ENCODE measurements around the gene RBM47. TPM values are rescaled to one million over a fixed set of nuclear protein-coding genes. Genes with fewer than 3 reads are reported as not detected.

The RBM47 gene
- total RNA-seq, 1 donor from 2014 or later, result 0.12 TPM

- Mint-ChIP-seq H3K27me3 (ENCODE audit: low read depth) (peaks cover 3% of the 10 kb centered on the region), H3K36me3 (ENCODE audit: low read depth) (no peaks in the 10 kb centered on the region), H3K27ac (ENCODE audit: unreplicated experiment) (no peak overlapping the region), H3K4me1 (ENCODE audit: low read depth) (peaks cover 4% of the 10 kb centered on the region), H3K9me3 (ENCODE audit: low read depth) (no peaks in the 10 kb centered on the region), H3K4me3 (ENCODE audit: unreplicated experiment) (no peak overlapping the region)
- no peak for TF ChIP-seq CTCF (IDR thresholded peaks at IDR 0.05)
- no peak for DNase-seq (ENCODE audit: low spot score)
These were observed 251.0 kb downstream of the RBM47 start for GRCh38 chr4:40378619-40379018.

DNA sequence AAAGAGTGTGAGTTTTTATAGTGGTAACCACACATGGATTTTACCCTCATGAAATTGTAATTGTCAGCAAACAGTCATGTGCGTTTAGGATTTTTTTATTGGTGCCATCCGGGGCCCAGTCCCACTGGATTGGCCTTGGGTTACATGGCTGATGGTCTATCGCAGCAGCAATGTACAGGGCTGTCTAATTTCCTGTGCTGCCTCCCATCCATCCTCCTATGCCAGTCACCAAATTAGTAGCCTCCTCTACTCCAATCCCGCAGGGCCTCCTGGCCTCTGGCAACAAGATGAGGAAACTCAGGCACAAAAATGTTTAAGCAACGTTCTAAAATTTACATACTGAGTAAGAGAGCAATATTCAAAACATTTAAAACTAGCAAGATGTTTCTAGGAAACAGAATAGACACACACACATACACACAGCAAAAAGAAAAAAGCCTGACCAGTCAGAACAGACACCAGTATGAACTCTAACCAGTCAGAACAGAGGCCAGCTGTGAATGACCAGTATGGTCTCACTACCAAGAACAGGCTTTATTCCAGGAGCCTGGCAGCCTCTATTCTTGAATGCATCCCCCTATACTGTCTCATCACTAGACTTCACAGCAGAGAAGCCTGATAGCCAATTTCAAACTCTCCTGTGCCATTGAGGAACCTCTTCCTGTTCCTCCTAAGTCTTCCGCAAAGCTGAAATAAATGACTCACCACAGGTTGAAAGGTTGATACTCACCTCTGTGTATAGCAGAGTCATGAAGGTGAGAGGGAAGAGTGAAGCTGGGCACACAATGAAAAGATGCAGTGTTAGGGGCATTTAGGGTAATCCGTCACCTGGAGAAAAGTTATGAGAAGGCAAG, 251.9 kb downstream of the RBM47 start:
- no peak for DNase-seq (ENCODE audit: low spot score)
- Mint-ChIP-seq H3K27ac (ENCODE audit: unreplicated experiment) (no peak overlapping the region), H3K9me3 (ENCODE audit: low read depth) (no peaks in the 10 kb centered on the region), H3K4me3 (ENCODE audit: unreplicated experiment) (no peak overlapping the region), H3K4me1 (ENCODE audit: low read depth) (peaks cover 4% of the 10 kb centered on the region), H3K27me3 (ENCODE audit: low read depth) (peaks cover 4% of the 10 kb centered on the region), H3K36me3 (ENCODE audit: low read depth) (no peaks in the 10 kb centered on the region)
- no peak for TF ChIP-seq CTCF (IDR thresholded peaks at IDR 0.05)

- H3K36me3 Mint-ChIP-seq (ENCODE audit: low read depth), result no peaks in the 10 kb centered on the region
- TF ChIP-seq CTCF (IDR thresholded peaks at IDR 0.05), result no peak
These were observed 254.0 kb downstream of the RBM47 start for GRCh38 chr4:40375620-40376019.

GRCh38 chr4:40375095-40375494, 254.6 kb downstream of the RBM47 start:
- no peak for TF ChIP-seq CTCF (IDR thresholded peaks at IDR 0.05)
- no peak overlapping the region for H3K4me3 Mint-ChIP-seq (ENCODE audit: unreplicated experiment)
- DNase-seq (ENCODE audit: low spot score), result no peak
- H3K27me3 Mint-ChIP-seq (ENCODE audit: low read depth), result peaks cover 4% of the 10 kb centered on the region
- H3K36me3 Mint-ChIP-seq (ENCODE audit: low read depth), result no peaks in the 10 kb centered on the region
- peaks cover 4% of the 10 kb centered on the region for H3K4me1 Mint-ChIP-seq (ENCODE audit: low read depth)
- no peaks in the 10 kb centered on the region for H3K9me3 Mint-ChIP-seq (ENCODE audit: low read depth)
- H3K27ac Mint-ChIP-seq (ENCODE audit: unreplicated experiment), result no peak overlapping the region

More at GRCh38 chr4:40375620-40376019, 254.0 kb downstream of the RBM47 start:
- Mint-ChIP-seq H3K27ac (ENCODE audit: unreplicated experiment) (no peak overlapping the region), H3K9me3 (ENCODE audit: low read depth) (no peaks in the 10 kb centered on the region), H3K27me3 (ENCODE audit: low read depth) (peaks cover 4% of the 10 kb centered on the region), H3K4me3 (ENCODE audit: unreplicated experiment) (no peak overlapping the region), H3K4me1 (ENCODE audit: low read depth) (peaks cover 4% of the 10 kb centered on the region)
- DNase-seq (ENCODE audit: low spot score), result no peak

DNA sequence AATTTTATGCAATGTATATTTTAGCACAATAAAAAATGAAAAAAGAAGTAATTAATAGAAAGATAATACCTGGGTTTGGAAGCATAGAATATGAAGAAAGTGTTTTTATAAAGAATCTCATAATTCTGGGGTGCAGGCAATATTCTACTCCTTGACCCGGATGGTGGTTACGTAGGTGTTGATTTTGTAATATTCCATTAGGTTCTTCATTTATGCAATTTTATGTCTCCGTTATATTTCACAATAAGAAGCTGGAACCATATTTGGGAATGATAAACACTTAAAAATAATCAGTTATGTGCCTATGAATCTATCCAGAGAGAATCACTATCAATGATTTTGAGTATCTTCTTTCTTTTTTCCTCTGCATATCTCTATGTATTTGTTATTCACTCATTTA, 256.0 kb downstream of the RBM47 start:
- TF ChIP-seq CTCF (IDR thresholded peaks at IDR 0.05), result no peak
- H3K9me3 Mint-ChIP-seq (ENCODE audit: low read depth), result no peaks in the 10 kb centered on the region
- DNase-seq (ENCODE audit: low spot score), result no peak
- no peak overlapping the region for H3K4me3 Mint-ChIP-seq (ENCODE audit: unreplicated experiment)
- peaks cover 4% of the 10 kb centered on the region for H3K4me1 Mint-ChIP-seq (ENCODE audit: low read depth)
- peaks cover 4% of the 10 kb centered on the region for H3K27me3 Mint-ChIP-seq (ENCODE audit: low read depth)
- H3K36me3 Mint-ChIP-seq (ENCODE audit: low read depth), result no peaks in the 10 kb centered on the region
- no peak overlapping the region for H3K27ac Mint-ChIP-seq (ENCODE audit: unreplicated experiment)

Small RNA genes lying within 50 kb of the gene (microRNA-seq; reads per million reads assigned to microRNA genes)
- gene MIR4802 (ENCODE audit: borderline number of aligned reads), result not detected

Other genes starting within 250 kb of the RBM47 start
- 2.4 to 6.1 TPM (median 5.1 TPM) in 3 replicates for gene NSUN7, start 120.1 kb upstream of the RBM47 start, total RNA-seq

All from chondrocyte (in vitro differentiated cells).